GM19328 (cell line): ENCODE results near the gene CHCHD3.

Experiments
- ATAC-seq: cut with Tn5 transposase; IDR thresholded peaks from one replicate; pipeline ENCODE4 v1.9.1; 2021; ENCODE audit warnings: mild to moderate bottlenecking, moderate library complexity; ENCODE audit not compliant: unreplicated experiment

The CHCHD3 gene

GRCh38 chr7:133081599-133082389 lies at the start of gene CHCHD3:
TSS of gene CHCHD3 (minus strand) at chr7:133082090. CDS start at chr7:133081937, 153 bp downstream.
- ATAC-seq, result peak; percentile 100

GRCh38 chr7:133130166-133130565 lies 48.3 kb upstream of the CHCHD3 start:
- no peak for ATAC-seq

DNA sequence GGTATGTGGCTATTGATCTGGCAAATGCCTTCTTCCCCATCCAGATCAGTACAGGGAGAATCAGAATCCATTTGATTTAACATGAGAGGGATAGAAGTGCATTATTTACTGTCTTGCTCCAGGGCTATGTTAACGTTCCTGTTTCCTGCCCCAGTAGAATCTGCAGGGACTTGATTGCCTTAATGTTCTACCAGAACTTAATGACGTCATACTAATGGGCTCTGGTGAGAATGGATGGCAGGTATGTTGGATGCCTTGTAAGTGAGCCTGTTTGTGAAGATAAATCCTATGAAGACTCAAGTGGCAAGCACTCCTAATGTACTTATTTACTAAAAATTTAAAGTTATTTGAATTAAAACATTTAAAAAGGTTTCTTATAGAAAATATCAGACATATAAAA lies 44.5 kb upstream of the CHCHD3 start:
- no peak for ATAC-seq

GRCh38 chr7:133124974-133125373 lies 43.1 kb upstream of the CHCHD3 start:
- no peak for ATAC-seq

- ATAC-seq, result no peak
Observed at GRCh38 chr7:133121175-133121844, 39.4 kb upstream of the CHCHD3 start.

DNA sequence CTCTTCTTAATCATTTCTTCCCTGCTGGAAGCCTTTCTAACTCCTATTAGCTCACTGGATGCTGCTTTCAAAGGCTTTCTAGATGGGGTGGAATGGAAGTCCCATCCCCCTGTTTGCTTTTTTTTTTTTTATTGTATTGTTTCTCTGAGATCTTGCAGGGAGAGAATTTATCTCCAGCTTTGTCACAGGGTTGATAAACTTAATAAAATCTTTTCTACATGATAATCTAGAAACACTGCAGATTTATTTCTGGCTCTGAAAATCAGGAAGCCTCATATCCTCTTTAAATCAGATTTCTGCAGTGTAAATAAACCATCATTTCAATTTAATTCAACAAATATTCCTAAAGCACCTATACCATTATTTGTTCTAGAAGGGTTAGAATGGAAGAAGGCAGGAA lies 37.2 kb upstream of the CHCHD3 start:
- ATAC-seq, result no peak

DNA sequence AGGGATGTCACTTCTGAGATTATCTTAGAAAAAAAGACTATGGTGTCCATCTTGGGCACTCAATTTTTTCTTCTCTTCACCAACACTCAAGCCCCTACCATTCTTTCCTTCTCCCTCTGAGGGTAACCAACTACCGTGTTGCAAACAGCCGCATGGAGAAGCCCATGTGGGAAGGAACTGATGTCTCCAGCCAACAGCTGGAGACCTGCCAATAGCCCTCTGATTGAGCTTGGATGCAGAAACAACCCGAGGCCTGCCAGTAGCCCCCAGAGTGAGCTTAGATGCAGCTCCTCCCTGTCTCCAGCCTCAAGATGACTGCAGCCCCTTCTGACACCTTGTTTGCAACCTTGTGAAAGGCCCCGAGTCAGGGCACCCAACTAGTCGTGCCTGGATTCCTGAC lies 36.4 kb upstream of the CHCHD3 start:
- ATAC-seq, result no peak

GRCh38 chr7:133117452-133117851 lies 35.6 kb upstream of the CHCHD3 start:
- ATAC-seq, result no peak

DNA sequence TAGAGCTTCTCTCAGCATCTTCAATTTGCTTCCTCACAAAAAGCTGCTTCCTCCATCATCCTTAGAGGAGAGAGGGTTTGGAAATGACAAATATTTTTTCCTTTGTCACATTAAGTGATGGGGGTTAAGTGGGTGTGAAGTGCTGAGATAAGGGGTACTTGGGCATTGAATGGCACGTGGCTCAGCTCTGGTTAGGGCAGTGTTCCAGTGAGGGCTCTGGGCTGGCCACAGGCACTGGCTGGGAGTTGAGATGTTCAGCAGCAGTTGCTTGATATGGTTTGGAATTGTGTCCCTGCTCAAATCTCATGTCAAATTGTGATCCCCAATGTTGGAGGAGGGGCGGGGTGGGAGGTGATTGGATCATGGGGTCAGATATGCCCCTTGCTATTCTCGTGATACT lies 33.7 kb upstream of the CHCHD3 start:
- ATAC-seq, result no peak

DNA sequence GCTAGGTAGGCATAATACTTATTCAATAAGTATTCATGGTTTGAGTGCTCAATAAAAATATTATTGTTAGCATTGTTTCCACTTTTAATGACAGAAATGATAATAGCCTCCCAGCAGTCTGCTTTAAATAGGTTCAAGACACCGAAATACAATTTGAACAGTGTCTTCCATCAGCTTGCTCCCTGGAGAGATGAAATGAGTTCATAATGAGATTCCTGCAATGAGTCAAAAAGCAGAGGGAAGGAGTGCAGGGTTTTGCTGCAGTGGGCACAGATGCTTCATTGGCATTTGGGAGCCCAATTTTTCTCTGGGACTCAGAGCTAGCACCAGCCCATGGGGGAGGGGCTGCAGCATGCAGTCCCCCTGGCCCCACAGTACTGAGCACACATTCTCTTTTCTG lies 32.6 kb upstream of the CHCHD3 start:
- ATAC-seq, result no peak

GRCh38 chr7:133112976-133113375 lies 31.1 kb upstream of the CHCHD3 start:
- no peak for ATAC-seq

- ATAC-seq, result no peak
Observed at GRCh38 chr7:133112335-133112734, 30.4 kb upstream of the CHCHD3 start.

GRCh38 chr7:133110312-133110711 lies 28.4 kb upstream of the CHCHD3 start:
- ATAC-seq, result no peak

GRCh38 chr7:133109816-133110215 lies 27.9 kb upstream of the CHCHD3 start:
- ATAC-seq, result no peak

GRCh38 chr7:133108023-133108422 lies 26.1 kb upstream of the CHCHD3 start:
- no peak for ATAC-seq

DNA sequence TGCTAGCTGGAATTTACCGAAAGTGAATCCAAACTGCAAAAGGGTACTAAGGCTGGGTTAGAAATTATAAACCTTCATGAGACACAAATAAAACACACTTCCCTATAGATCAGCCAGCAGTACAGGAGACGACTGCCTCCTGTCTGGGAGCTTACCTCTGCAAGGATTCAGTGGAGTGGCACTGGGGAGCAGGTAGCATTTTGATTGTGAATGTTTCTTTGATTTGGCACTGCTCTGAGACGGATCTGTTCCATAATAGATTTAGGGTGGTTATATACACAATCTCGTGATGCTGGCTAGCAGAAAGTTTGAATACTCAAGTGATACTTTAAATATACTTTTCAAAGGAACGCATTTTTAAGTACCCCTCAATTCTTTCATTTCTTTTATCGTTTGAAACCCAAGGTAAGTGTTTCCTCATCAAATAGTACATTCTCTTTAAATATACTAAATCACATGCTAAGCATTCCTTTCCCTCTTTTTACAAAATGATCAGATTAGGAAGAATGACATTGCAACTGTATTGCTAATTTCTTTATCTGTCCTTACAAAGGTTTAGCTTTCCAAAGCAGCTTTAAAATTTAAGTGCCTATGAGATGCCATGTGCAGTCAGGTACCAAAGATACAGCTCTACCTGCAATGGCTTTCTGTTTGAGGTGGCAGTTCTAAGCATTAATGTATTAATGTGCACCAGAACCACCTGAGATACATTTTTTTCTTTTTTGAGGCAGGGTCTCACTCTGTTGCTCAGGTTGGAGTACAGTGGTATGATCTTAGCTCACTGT lies 20.6 kb upstream of the CHCHD3 start:
- no peak for ATAC-seq

- ATAC-seq, result no peak
Observed at GRCh38 chr7:133099633-133100286, 17.9 kb upstream of the CHCHD3 start.

DNA sequence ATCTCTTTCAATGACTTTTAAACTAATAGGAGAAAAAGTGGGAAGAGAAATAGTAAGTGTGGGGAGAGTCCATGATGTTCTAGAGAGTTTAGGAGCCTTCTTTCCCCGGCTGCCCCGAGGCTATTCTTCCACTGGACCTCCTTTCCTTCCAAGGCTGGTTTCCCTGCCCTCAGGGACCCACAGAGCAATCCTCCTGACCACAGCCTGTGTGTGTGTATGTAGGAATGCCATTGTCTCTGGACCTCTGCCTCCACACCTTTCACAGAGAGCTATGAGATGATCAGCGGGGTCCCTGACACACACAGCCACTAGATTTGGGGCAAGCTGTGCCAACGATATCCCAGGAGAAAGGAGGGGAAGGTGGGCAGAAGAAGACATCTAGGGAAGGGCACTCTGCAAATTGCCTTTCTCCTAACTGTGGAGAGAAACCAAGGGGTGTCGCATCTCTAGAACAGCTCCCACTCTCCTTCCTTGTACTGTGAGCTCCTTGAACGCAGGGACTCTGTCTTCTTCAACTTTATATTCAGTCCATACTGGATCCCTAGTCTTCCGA lies 13.3 kb upstream of the CHCHD3 start:
- ATAC-seq, result no peak

- ATAC-seq, result no peak
Observed at GRCh38 chr7:133091943-133092464, 10.1 kb upstream of the CHCHD3 start.

DNA sequence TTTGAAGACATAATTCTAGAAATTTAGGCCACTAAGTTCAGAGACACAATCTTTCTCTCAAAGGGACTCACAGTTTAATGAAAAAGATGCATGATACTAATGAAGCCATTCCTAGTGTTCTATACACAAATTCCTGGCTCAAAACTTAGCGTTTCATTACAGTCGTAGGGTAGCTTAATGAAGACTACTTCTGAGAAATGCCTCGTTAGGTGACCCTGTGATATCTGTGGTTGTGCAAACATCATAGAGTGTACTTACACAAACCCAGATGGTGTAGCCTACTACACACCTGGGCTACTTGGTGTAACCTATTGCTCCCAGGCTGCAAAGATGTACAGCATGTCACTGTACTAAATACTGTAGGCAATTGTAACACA lies 488 bp upstream of the CHCHD3 start:
- no peak for ATAC-seq

GRCh38 chr7:133081119-133081598 lies 731 bp downstream of the CHCHD3 start:
- ATAC-seq, result no peak
